Stimulated activated CD8-positive, alpha-beta memory T cell treated with anti-CD3 and anti-CD28 coated beads, Interleukin-7, amount 100 ng/mL, for 4 hours (primary cell): ENCODE measurements around the gene BRD4.
A peak's percentile ranks its signal among the peaks of the same experiment; 100 is the strongest.

Source experiments
- DNase-seq, 2 donors: peaks; one replicate each; pipeline ENCODE4 v3.0.0-alpha.2; 2020; ENCODE audit warnings: low read depth in 2 of 2

BRD4 gene

DNA sequence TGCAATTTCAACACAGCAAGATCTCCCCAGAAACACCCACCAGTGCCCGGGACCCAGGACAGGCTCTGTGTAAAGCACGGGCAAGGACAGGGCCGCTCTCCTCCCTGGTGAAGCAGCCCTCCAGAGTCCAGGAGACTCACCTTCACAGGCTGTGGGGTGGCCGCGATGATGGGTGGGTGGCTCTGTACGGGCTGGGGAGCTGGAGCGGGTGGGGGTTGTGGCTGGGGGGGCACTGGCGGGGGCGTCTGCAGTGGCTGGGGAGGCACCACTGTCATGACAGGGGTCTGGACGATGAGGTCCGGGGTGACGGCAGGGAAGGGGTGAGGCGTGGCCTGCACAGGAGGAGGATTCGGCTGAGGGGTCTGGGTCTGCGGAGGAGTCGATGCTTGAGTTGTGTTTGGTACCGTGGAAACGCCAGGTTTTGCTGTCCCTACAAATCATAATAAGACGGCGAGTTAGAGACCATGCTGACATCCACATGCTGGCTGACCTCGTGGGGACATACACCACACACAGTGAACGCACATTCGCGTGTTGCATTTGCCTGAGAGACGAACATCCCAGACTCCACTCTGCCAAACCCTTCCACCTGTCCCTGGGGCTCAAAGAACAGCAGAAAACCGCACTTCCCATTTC lies 67.0 kb downstream of the BRD4 start:
- no peak for DNase-seq

- no peak for DNase-seq
Observed at GRCh38 chr19:15264933-15265206, 67.5 kb downstream of the BRD4 start.

DNA sequence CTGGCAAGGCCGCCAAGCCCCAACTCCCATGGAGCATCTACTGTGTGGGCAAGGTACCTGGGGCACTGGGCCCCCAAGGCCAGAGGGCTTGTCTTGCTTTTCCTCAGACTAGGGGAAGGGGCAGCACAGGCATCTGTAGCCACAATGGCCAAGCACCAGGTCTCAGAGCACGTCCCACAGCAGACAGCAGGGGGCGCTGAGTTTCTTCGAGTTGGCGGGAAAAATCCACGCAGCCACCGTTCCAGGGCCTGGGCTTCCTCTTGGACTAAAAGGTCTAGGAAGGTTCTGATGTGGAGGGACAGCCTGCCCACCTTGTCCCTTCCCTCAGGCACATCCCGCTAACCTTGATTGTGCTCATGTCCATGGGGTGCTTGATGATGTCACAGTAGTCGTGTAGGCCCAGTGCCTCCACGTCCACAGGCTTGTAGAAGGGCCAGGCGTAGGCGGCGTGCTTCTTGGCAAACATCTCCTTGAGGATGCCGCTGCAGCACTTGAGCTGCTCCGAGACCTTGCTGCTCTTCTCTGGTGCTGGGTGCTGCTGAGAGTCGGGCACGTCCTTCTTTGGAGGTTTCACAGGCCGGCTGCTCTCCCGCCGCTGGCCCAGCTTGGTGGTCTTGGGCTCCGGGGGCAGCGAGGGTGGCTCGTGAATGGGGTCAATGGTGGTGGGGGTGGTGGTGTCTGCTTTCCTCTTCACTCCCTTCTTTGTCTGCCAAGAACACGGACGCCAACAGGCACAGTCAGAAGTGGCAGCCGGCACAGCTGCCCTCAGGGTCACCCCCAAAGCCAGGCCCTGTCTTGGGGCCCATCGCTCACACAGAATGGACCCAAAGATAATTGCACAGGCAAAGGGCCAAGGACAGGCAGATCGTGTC lies 68.0 kb downstream of the BRD4 start:
- DNase-seq, result peak; percentile 42 to 44

- DNase-seq, result no peak
Observed at GRCh38 chr19:15263361-15263985, 68.9 kb downstream of the BRD4 start.

- DNase-seq, result no peak
Observed at GRCh38 chr19:15262011-15262410, 70.3 kb downstream of the BRD4 start.

- no peak for DNase-seq
Observed at GRCh38 chr19:15260939-15261338, 71.4 kb downstream of the BRD4 start.

GRCh38 chr19:15259907-15260306 lies 72.4 kb downstream of the BRD4 start:
- no peak for DNase-seq

DNA sequence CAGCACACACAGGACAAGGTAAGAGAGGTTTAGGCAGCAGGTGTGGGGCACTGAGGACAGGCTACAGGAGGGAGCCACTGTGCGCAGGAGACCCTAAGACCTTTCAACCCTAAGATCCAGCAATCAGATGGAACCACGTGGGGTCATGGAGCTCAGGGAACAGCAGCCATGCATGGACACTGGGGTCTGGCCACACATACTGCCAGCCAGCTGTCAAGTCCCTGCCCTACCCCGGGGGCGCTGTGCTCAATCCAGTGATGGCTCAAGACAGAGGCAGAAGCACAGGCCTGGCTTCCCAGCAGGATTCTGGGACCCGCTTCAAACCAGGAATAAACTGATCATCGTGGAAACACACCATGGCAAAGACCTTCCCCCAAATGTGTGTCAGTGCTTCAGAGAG lies 74.6 kb downstream of the BRD4 start:
- no peak for DNase-seq

DNA sequence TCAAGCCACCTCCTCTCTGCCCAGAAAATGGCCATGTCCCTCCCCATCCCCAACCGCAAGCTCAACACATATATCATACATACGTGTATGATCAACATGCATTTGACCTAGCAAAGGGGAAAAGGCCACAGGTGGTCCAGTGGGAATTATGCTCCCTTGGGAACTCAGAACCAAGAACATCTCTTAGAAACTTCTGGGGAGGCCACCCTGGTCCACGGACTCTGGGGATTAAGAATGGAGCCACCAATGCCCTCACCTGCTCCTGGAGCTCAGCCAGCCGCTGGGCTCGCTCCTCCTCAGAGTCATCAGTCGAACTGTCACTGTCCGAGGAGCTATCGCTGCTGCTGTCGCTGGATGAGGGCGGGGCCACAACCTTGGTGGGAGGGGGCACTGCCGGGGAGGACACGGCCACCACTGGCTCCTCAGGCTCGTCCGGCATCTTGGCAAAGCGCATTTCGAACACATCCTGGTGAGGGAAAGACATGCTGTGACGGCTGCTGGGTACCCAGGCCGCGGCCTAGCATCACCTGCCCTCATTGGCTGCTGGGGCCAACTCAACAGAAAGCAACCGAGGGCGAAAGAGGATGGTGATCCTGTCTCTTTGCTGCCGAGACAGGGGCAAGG lies 75.5 kb downstream of the BRD4 start:
- no peak for DNase-seq

DNA sequence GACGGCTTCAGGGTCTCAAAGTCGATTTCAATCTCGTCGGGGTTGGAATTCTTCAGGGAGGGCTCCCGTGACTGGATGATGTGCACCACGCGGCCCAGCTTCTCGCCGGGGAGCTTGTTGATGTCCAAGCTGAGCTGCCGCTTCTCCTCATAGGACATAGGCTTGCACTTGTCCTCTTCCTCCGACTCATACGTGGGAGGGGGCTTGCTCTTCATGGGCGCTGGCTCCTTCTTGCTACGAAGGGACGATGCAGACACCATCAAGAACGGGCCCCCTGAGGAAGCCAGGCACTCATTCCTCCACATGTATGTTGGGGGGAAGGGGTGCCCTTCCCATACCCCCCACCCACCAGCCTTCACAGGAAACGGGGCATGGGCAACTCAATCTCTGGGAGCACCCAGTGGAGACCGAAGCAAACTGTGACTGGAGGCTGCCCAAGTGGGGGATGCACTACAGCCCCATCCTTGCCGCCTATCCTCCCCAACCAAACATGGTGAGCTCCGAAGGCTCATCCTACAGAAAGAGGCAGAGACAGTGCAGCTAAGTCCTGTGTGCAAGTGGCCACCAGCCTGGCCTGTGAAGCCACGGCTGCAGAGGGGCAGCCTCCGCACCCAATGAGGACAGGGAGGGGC lies 76.9 kb downstream of the BRD4 start:
- no peak for DNase-seq

GRCh38 chr19:15254547-15254946 lies 77.8 kb downstream of the BRD4 start:
- no peak for DNase-seq

GRCh38 chr19:15253513-15253912 lies 78.8 kb downstream of the BRD4 start:
- no peak for DNase-seq

GRCh38 chr19:15253061-15253460 lies 79.3 kb downstream of the BRD4 start:
- DNase-seq, result no peak

- no peak for DNase-seq
Observed at GRCh38 chr19:15252398-15253018, 79.8 kb downstream of the BRD4 start.

- DNase-seq, result no peak
Observed at GRCh38 chr19:15251749-15252397, 80.5 kb downstream of the BRD4 start.

DNA sequence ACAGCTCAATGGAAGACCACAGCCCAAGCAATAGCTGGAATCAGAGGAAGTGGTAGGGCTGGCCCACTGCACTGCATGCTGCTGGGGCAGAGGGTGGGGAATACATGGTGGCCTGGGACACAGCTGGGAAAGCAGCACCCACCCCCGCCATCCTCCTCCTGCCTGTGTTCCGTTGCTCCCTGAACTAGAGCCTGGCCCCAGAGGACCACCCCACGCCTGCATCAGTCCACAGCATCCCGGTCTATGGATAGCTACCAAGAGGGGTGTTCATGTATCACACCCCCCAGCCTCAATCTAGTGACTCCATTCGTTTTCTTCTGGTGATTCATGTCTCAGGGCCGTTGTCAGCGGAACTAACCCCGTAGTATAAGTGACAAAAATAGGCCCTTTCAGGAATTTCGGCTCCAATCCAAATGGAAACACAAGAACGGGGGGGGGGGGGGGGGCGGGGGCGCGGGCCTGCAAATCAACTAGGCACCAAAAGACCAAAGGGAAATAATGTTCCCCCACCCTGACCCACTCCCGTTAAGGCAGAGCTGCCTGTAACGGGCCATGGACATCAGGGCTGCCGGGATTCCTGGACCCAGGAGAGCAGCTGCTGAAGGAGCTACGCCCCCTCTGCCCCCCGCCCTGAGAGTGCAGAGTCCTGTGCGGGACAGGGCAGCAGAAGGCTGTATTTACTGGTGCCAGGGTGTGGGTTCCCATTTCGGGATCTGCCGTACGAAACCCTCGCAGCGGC lies 81.2 kb downstream of the BRD4 start:
- no peak for DNase-seq

DNA sequence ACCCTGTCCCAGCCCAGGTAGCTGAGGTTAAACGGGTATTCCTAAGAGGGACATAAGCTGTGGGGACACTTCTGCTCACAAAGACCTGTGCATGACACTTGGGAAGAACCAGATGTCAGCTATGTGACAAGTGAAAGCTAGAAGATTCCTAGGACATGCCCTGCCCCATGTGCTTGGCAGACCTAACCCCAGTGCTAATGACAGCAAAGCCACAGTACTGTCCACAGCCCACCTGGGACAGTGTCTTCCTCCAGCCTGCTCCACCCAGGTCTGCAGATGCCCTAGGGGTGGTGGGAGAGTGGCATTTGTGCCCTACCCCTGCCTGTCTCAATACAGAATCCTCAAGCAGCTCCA lies 81.7 kb downstream of the BRD4 start:
- DNase-seq, result no peak

- DNase-seq, result no peak
Observed at GRCh38 chr19:15249972-15250639, 82.2 kb downstream of the BRD4 start.

- no peak for DNase-seq
Observed at GRCh38 chr19:15249528-15249874, 82.8 kb downstream of the BRD4 start.
